BE2C (cell line): ENCODE measurements around the gene AGPAT4.

Experiments
- DNase-seq: peaks from one replicate; pipeline ENCODE4 v3.0.0-alpha.2; 2020
- H3K27me3 ChIP-seq: fragments of 250-450 bp; sonication (Bioruptor Pico); 2 replicates; pipeline ENCODE4 v1.5.1; 2020; ENCODE audit warnings: mild to moderate bottlenecking
- H3K36me3 ChIP-seq: fragments of 250-450 bp; sonication (Bioruptor Pico); 2 replicates; pipeline ENCODE4 v1.5.1; 2020; ENCODE audit warnings: mild to moderate bottlenecking
- H3K4me1 ChIP-seq: fragments of 250-450 bp; sonication (Bioruptor Pico); 2 replicates; pipeline ENCODE4 v1.5.1; 2020
- H3K4me3 ChIP-seq: 2 replicates; pipeline ENCODE4 v1.5.1; 2011; ENCODE audit warnings: low read depth, low read length
- H3K9me3 ChIP-seq: fragments of 250-450 bp; sonication (Bioruptor Pico); 2 replicates; pipeline ENCODE4 v1.5.1; 2020
- CTCF ChIP-seq: IDR thresholded peaks from 2 replicates; pipeline ENCODE4 v1.5.1; 2012; ENCODE audit warnings: mild to moderate bottlenecking, low read depth, low read length

The AGPAT4 gene

GRCh38 chr6:161138543-161139303, 135.1 kb downstream of the AGPAT4 start:
- H3K36me3 ChIP-seq = peaks cover 12% of the 10 kb centered on the region
- no peak for DNase-seq
- no peaks in the 10 kb centered on the region for H3K4me1 ChIP-seq
- no peaks in the 10 kb centered on the region for H3K9me3 ChIP-seq
- no peak for TF ChIP-seq CTCF
- no peaks in the 10 kb centered on the region for H3K27me3 ChIP-seq
- no peak overlapping the region for H3K4me3 ChIP-seq

- no peak for DNase-seq
- Histone ChIP-seq H3K4me3 (no peak overlapping the region), H3K27me3 (no peaks in the 10 kb centered on the region), H3K9me3 (no peaks in the 10 kb centered on the region), H3K4me1 (no peaks in the 10 kb centered on the region), H3K36me3 (peaks cover 12% of the 10 kb centered on the region)
- TF ChIP-seq CTCF = no peak
Observed at GRCh38 chr6:161137839-161138542, 135.9 kb downstream of the AGPAT4 start.

DNA sequence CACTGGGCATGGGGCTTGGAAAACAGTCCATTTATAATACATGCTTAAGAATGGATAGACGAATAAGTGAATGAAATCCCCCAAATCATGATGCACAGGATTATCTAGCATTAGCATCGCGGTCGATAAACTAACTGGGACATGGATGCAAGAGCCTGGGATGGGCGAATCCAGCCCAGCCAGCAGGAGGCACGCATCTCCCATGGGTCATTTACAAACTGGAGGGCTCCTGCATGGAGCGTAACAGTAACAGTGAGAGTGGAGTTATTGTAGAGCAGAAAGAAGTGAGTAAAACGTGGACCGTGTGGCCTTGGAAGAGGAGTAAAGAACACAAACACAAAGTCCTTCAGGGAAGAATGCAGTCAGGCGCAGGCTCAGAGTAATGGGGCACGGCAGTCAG, 136.5 kb downstream of the AGPAT4 start:
- no peak overlapping the region for H3K4me3 ChIP-seq
- TF ChIP-seq CTCF = no peak
- H3K9me3 ChIP-seq = no peaks in the 10 kb centered on the region
- no peak for DNase-seq
- H3K27me3 ChIP-seq = no peaks in the 10 kb centered on the region
- no peaks in the 10 kb centered on the region for H3K4me1 ChIP-seq
- peaks cover 12% of the 10 kb centered on the region for H3K36me3 ChIP-seq

GRCh38 chr6:161136655-161137054, 137.2 kb downstream of the AGPAT4 start:
- H3K27me3 ChIP-seq = no peaks in the 10 kb centered on the region
- H3K4me1 ChIP-seq = no peaks in the 10 kb centered on the region
- TF ChIP-seq CTCF = no peak
- no peak for DNase-seq
- H3K36me3 ChIP-seq = peaks cover 12% of the 10 kb centered on the region
- H3K9me3 ChIP-seq = no peaks in the 10 kb centered on the region
- no peak overlapping the region for H3K4me3 ChIP-seq

DNA sequence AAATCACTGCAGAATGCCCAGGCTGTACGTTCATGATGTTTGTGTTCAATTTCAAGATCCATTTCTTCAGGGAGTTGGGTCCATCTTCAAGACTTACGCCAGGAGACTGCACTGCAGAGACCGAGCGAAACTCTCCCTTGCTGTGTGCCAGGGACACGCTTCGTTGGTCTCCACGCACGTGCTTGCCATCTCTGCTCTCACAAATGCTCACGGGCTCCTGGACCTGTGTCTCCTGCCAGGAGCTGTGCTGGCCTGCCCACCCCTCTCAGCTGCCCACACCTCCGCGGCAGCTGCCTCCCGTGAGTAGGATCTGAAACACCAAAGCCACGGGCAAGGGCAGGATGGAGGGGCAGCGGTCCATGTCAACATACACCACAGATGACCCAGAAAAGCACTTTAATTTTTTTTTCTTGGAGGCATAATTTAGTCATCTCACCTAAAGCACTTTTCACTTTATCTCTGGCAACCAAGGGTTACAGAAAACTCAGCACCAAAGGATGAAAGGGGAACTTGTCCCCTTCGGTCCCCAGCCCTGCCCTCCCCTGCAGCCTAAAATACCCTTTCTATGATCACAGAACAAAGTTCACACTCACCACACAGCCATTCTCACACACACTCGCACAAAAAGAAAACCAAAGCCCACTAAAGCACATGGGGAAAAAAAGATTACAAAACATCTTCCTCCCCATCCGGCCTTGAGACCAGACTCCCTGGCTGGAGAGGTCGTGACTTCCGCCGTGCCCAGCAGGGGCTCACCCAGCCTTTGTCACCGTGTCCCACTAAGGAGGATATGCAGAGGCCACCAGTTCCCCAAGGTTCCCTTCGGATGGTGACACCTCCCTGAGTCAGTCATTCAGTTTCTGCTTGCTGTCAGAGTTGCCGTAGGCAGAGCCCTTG, 137.9 kb downstream of the AGPAT4 start:
- no peaks in the 10 kb centered on the region for H3K27me3 ChIP-seq
- H3K4me1 ChIP-seq = no peaks in the 10 kb centered on the region
- peaks cover 12% of the 10 kb centered on the region for H3K36me3 ChIP-seq
- no peak overlapping the region for H3K4me3 ChIP-seq
- DNase-seq = no peak
- no peaks in the 10 kb centered on the region for H3K9me3 ChIP-seq
- TF ChIP-seq CTCF = no peak
